NCI-H187 treated with DMSO at 0.1 percent for 48 hours (cell line): ENCODE measurements around the gene POU2F3.

Source experiments
- DNase-seq: peaks from one replicate; lab custom pipeline; 2025; lab: John Stamatoyannopoulos, UW

Gene POU2F3

DNA sequence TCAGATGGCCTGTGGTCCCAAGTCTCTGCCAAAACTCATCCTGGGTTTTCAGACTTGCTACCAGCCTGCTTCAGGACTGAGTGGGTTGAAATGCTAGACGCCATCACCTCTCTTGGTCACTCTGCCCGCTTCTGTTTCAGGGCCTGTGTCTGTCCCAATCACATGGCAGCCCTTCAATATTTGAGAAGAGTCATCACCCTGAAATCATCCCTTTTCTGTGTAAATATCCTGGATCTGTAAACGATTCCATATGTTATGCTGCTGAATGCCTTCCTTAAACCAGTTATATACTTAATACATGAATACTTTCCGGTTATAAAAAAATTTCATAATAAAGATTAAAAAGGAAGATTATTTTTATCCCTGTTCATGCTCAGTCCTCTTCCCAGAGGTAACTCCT is 45.3 kb downstream of the POU2F3 start:
- no peak for DNase-seq

DNA sequence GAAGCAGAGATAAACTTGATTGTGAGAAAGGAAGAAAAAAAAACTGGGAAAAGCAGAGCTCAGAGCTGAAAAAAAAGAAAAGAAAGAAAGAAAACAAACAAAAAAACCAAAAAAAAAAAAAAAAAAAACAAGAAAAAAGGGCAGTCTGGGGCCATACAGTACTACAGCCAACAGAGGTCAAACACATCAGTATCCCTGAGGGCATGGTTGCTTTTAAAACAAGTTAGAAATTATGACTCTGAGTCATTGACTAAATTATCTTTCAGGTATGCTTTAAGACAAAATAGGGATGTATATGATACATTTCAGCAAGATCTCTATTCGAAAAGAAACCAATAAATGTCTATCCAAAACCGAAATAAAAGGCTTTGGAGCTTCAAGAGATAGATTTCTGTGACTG is 48.1 kb downstream of the POU2F3 start:
- no peak for DNase-seq

DNA sequence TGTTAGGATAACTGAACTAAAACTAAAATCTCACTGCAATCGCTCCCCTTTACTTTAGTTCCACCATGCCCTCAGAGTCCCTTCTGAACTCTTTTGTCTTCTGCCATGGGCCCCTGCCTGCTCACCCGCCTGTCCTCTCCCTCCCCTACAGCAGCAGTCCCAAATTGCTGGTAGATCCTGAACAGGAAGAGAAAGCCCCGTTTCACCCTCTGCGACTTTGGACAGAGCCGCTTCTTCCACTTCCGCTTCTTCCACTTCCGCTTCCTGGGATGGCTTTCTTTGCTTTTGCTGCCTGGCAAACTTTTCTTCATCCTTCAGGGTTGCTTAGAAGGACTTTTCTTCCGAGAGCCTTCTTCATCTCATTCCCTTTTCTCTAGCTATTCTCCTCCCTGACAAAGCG is 49.5 kb downstream of the POU2F3 start:
- no peak for DNase-seq

DNA sequence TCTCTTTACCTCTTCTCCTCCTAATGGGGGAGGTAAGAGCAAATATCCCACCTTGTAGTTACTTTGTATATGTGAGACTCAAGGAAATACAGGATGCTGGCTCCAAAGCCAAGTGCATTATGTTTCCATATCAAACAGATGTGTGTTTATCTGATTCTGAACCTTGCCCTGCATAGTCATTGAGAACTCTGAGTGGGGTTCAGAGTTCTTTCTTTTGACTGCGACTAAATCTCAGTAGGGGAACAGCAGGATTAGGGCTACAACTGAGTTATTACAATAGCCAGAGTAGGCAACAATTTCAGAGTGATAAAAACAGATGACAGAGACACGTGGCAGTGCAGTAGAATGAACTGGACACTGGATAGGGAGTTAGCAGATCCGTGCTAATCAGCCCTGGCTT is 51.0 kb downstream of the POU2F3 start:
- DNase-seq, result no peak

DNA sequence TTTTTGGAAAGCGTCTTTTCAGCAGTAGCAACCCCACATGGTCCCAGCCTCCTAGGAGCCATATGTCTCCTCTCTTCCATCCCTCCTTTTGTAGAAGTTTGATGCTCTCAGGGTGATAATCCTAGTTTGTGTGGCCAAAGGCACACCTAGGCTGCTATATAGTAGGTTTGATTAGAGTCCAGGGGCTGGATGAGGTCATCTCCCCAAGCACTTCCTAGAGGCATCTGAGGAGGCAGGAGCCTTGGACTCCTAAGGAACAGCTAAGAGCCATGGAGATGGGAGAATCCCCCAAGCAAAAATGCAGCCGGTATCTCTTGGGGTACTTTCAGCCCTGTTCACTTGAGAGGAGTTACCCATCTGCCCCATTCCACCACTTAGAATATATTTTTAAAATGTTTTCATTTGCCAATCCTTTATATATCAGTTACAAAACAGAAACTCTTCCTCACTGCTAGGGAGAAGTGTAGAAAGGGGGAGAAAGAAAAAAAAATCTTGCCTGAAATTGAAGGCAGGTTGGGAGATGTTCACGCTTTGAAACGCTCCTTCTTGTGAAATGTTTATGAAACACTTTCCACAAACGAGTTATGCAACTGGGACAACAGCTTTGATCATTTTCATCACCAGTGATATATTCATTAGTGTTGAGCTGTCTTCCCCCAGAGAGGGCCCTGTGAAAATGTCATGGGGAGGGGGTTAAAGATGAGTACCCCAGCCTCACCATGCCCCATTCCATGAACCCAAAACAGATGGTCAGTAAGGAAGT is 53.3 kb downstream of the POU2F3 start:
- no peak for DNase-seq

DNA sequence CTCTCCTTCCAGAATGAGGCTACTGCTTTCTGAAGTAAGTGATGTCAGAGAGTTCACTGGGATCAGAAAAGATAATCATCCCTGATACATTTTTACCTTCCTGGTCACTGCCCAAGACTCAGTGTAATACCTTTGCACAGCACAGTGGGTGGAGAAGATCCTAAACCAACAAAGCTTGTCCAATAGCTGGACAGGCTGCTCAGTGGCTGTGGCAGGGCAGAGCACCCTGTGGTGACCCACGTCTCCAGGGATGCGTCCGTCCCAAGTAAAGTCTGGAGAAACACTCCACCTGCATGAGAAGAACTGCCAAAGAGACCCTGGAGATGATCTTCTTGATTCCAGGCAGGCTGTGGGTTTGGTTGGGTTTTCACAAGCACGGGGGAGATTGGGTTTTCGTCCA is 54.2 kb downstream of the POU2F3 start:
- DNase-seq, result no peak

DNA sequence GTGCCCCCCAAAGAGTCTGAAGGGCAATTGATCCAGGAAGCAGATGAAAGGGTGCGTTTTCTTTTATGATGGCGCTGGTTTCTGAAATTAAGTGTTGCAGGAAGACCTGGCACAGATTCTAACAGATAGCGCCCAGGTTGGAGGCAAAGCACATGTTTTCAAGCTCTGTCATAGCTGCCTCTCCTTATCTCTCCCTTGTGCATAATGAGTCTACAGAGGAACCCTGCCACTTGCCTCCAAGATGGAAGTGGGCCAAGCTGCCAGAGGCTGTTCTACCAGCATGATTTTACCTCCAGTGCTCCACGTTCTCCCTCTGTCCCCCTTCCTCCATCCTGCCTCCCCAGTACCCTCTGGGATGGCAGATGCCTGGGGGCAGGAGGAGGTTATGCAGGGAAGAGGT is 55.2 kb downstream of the POU2F3 start:
- no peak for DNase-seq

DNA sequence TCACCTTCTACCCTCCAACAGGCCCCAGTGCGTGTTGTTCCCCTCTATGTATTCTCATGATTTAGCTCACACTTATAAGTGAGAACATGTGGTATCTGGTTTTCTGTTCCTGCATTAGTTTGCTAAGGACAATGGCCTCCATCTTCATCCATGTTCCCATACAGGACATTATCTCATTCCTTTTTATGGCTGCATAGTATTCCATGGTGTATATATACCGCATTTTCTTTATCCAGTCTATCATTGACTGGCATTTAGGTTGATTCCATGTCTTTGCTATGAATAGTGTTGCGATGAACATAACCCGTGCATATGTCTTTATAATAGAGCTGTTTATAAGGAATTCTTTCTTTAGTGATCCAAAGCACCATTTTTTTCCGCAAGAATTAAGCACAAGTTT is 56.6 kb downstream of the POU2F3 start:
- DNase-seq, result no peak

DNA sequence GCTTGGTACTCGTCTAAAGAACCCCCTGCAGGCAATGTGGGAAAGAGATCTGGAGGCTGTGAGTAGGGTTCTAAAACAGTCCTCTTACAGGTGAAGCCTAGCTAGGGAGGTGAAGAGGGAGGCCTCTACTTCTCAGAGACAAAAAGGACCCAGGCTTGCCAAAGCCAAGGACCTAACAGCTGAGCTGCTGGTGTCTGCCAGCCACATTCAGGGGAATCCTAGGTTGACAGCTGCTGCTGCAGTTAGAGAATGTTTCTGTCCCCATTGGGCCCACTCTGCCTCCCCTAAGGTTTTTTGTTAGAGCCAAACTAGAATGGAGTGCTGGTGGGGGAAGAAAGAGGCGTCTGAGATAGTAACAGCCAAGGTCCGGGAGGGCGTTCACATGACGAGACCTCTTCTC is 58.5 kb downstream of the POU2F3 start:
- no peak for DNase-seq

DNA sequence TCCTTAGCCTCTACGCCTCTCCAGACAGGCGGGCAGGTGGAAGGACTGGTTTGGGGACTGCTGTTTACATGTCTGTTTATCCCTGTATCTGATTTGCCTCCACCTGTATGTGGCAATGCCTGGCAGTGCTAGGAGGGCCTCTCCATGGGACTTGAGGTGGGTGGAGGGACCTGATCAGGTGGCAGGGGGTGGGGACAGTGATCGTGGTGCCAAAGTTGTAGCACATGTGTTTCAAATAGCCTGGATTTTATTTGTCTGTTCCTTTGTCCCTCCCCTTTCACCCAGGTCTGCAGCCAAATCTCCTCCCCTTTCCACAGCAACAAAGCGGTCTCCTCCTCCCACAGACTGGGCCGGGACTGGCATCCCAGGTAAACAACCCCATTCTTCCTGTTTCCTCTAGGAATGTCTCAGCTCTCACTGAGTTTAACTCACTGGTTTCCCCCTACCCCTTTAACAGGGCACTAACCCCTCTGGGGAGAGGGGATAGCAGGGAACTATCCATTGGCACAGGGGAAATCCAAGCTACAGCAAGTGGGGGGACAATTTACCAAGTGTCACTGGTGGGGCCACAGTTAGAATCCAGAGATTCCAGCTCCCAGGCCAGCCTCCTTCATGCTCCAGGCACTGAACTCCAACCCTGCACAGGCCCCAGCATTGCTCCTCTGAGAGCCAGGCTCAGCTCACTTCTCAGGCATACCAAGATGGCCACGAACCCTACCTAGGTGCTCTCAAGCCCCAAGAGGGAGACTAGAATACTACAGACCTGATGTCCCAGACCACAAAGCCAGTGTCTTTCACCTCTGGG is 62.3 kb downstream of the POU2F3 start:
- no peak for DNase-seq

DNA sequence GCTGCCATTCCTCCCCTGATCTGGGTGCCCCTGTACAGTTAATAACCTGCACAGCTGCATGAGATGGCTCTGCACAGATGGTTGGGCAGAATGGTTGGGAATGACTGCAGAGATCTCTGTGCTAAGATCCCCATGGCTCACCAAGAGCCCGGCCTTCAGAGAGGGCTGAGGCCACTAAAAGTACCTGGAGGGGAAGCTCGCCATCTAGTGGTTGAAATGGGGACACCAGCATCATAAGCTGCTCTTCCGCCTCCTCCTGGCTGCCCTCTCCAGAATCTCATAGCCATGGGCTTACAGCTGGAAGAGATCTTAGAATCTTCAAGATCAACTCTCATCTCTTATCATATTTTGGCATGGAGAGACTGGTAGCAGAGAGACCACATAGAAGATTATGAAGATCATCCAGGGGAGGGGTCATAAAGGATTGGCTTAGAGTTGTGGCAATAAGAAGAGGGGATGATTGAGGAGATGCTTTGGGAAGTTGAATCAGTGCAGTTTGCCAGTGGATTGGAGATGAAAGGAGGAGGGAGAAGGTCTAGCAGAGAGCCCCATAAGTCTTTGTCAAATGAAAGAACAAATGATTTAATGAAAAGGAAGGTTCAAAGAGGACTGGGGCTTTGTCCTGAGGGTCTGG is 63.2 kb downstream of the POU2F3 start:
- DNase-seq, result peak; percentile 44

DNA sequence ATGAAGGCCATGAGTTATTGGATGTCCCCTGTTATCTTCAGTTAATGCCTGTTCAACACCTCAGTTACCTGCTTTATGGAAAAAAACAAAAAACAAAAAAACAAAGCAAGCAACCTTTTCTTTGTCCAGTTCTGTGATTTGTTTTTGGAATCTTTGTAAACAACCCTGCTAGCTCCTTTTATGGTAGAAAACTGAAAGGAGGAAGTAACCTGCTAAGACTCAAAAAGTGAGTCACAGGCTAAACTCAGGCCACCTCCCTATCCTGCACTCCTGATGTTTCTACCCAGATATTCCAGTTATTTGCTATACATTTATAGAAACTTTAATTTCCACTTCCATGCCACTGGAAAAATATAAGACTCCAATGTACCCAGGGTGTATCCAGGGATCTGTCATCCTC is 64.6 kb downstream of the POU2F3 start:
- DNase-seq, result no peak

DNA sequence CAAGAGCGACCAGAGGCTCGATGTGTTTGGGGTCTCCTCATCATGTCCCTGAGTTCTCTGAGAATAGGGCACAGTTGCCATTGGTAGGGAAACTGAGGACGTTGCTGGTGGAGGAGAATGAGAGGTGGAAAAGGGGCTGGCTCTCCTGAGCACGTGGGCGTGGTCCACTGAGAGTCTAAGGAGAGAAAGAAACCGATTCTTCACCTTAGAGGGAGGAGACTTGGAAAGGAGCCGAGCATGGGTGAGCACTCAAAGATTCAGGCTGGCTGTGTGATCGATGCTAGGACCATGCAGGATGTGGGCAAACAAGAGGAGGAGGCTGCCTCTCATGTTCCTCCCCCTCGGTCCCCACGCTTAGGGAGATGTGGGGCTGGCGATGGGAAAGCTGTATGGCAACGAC is 65.3 kb downstream of the POU2F3 start:
- DNase-seq, result no peak

DNA sequence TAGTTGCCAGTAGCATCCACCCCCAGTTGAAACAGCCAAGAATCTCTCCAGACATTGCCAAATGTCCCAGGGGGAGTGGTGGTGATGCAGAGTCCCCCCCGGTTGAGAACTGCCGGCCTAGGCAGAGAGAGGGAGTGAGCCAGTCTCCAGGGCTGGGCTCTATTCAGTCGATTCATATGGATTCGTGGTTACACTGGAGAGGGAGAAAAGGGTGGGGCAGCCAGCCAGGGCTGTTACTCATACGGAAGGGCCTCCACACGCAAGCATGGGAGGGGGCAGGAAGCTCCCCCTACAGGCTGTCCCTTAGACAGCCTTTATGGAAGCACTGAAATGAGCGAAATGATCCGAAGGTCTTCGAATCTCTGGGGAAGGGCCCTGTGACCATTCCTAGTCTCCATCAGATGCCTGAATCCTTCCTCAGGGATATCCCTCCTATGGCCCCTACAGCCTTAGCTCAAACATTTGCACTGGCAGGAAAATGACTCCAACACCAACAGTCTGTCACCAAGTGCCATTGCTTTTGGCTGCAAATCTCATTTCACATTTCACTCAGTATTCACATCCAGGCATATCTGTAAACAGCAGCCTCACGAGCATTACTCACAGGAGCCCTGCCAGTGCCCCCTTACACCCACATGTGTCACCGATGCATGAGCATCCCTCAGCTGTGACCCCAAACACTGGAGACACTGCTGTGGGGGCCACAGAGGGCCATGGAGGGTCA is 66.7 kb downstream of the POU2F3 start:
- DNase-seq, result no peak

DNA sequence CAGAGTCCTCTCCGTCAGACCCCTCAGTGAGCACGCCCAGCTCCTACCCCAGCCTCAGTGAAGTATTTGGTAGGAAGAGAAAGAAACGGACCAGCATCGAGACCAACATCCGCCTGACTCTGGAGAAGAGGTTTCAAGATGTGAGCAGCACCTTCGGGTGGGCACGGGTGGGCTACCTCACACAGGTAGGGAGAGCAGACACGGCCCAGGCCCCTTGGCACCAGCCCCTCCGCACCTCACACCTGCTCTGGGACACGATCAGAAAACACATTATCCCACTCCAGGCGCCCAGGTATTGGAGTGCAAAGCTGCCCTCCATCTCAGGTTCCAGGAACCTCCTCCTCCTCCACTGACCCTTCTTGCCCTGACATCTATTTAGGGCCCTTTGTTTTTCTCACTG is 67.5 kb downstream of the POU2F3 start:
- DNase-seq, result no peak

DNA sequence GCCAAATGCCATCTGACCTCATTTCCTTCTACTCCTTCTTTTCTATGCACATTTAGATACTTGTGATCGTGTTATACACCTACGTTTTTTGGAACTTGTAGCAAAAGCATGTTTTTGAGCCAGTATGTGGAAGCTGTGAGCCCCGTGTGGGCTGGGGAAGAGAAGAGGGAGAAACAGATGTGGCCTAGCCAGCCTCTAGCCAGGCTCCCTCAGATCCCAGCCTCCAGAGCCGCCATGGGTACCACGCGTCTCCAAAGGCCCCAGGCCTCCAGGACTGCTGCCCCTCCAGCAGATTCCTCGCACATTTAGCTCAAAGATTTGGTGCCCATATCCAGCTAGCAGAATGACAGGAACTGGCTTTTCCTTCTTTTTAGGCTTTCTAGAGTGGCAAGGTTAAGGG is 68.1 kb downstream of the POU2F3 start:
- DNase-seq, result no peak

DNA sequence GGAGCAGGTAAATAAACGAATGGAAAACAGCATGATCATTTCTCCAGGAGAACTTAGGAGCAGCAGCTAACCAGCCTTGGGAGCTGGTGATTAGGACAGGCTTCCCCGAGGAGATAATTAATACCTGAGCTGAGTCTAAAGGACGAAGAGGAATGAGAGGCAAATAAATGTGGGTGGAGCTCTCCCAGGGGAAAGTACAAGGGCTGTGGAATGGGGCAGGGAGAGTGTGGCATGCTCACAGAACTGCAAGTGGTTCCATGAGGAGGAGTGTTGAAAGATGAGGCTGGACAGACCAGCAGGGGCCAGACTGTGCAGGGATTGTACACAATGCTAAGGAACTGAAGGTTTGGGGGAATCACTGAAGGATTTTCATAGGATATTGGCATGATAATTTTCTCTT is 70.9 kb downstream of the POU2F3 start:
- no peak for DNase-seq

DNA sequence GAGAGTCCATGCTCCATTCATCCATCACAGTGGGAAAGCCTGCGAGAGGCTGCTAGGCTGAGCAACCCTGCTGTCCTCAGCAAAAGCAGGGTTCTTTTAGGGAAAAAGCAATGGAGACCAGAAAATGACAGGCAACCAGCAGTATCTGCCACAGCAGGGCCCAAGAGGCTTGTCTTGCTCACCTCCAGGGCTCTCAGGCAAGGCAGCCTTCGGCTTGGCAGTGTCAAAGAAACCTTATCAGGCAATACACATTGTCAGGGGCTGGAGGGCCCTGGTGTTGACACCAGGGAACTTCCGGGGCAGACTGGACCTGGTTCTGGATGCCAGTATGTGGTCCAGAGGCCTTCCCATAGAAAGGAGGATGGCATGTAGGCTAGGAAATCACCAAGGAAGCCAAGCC is 74.9 kb downstream of the POU2F3 start:
- DNase-seq, result no peak

DNA sequence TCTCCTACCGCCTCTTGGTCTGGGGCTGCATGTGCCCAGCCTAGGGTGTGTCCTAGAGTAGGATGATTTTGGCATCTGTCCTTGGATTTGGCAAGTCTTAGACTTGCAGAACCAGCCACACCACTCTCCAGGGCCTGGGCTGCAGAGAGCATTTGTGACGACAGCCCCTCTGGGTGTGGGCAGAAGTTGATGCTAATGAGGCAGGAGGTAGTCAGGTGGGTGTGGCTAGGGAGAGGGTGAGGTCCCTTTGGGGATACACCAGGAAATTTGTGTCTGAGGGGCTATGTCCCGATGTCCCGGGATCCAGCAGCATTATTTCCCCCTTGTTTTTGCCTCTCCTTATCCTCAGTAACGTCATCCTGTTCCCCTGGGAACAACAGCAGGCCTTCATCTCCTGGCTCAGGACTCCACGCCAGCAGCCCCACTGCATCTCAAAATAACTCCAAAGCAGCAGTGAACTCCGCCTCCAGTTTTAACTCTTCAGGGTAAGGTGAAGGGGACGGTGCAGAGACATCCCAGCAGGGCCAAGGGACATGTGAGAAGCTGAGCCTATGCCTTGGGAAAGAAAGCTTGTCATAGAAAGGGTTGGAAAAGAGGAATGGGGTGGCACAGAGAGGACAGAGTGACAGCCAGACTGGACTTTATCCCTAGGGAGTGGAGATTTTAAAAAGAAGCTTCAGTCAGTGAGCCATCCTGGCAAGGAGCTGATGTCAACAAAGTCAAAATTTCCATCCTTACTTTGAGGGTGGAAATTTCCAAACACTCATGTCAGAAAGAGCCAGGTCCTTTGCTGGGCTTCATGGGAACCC is 77.1 kb downstream of the POU2F3 start:
- DNase-seq, result no peak

DNA sequence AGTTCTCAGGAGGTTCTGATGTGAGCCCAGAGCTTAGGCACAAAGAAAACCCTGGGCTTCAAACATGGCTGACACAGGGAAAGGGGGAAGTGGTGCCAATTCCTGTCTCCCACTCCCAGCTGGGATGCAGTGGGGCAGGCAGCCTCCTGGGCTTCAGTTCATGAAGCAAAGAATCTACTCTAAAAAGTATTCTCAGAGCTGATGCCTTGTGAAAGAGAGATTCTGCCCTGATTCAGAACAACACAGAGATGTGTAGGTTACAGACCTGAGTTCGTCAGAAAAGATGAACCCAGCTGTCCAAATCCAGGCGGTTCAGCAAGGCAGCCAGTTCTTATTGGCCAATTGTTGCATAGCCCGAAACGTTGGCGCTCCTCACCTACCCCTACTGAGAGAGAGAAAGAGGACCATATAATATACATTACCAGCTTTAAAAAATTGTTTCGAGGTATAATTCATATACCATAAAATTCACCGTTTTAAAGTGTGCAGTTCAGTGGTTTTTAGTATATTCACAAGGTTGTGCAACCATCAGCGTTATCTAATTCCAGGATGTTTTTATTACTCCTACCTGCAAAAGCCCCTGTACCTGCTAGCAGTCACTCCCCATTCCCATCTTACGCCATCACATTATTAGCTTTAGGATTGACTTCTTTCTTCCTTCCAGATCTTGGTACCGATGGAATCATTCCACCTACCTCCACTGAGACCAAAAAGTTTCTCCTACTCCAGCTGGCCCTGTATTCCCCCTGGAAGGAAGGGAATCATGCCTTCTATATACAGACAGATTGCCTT is 77.9 kb downstream of the POU2F3 start:
- no peak for DNase-seq

DNA sequence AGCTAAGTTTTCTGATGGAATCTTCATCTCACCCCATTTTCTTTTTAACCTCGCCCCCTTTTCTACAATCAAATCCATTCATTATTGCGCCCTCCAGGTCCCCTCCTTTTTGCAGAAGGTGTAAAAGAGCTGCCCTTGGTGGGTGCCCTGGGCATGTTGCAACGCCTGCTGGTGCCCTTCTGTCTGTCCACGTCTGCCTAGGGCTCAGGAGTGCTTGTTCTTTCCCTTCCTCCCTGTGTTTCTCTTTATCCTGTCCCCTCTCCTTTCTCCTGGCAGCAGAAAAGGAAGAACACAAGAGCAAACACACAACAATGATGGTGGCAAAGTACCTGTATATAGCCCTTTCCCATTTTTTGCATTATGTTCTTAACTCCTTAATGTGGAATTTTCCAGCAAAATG is 79.0 kb downstream of the POU2F3 start:
- DNase-seq, result no peak
